Loucy (cell line): ENCODE measurements around the gene FAM53B.

Source experiments
- CTCF ChIP-seq: fragments of 200-600 bp; sonication (generic); conservative IDR thresholded peaks from 2 replicates; pipeline ENCODE4 v1.5.1; 2014; ENCODE audit warnings: mild to moderate bottlenecking, antibody characterized with exemption, low read length
- EZH2phosphoT487 ChIP-seq: fragments of 200-600 bp; IDR thresholded peaks from 2 replicates; pipeline ENCODE4 v1.6.1; 2018; ENCODE audit warnings: antibody characterized with exemption, mild to moderate bottlenecking, moderate library complexity, borderline replicate concordance

- no peak for TF ChIP-seq CTCF
- TF ChIP-seq EZH2phosphoT487, result no peak
Observed at GRCh38 chr10:124665091-124665490, 79.1 kb downstream of the FAM53B start.
